K562 (cell line): ENCODE measurements around the gene TM4SF18. TPM values are rescaled to one million over a fixed set of nuclear protein-coding genes. Genes with fewer than 3 reads are reported as not detected.

Experiments
- ATAC-seq: fragments of 200-7000 bp; cut with Tn5 transposase; 3 replicates; pipeline ENCODE4 v1.9.1; 2020; ENCODE audit warnings: moderate library complexity
- BruUV-seq: library from RNA; stranded (reverse); fragments of 400-500 nt; replicated peaks from 2 replicates; lab custom pipeline; 2021; lab: Mats Ljungman, UMichigan
- CTCF ChIA-PET: fragments of 300-600 bp; formaldehyde crosslinking; extraction: SDS; loops from one replicate; lab custom pipeline; 2021; ENCODE audit warnings: low intra/inter-chr PET ratio; lab: Yijun Ruan, JAX
- POLR2A ChIA-PET: fragments of 300-600, 350-650 bp; sonication (Branson Sonifier 250); formaldehyde crosslinking; extraction: SDS; loops from one replicate; lab custom pipeline; 2021; ENCODE audit warnings: antibody characterized with exemption, inconsistent platforms; lab: Yijun Ruan, JAX
- DNase-seq, 4 experiments: peaks; one replicate each; pipeline versions ENCODE4 v3.0.0 to v3.0.0-alpha.2; 2011 to 2018; ENCODE audit warnings: low spot score in 3 of 4, mixed read lengths in 3 of 4; ENCODE audit errors: extremely low read depth in 1 of 4
- FAIRE-seq: peaks from 2 replicates; lab custom pipeline; 2011; peaks lifted over from hg19 to GRCh38; lab: Jason Lieb, UNC
- H2AFZ ChIP-seq: 2 replicates; pipeline ENCODE4 v1.6.0; 2011; ENCODE audit warnings: low read depth, low read length, control low read depth, inconsistent platforms
- H3K27ac ChIP-seq: fragments of 200-600 bp; 3 replicates; pipeline ENCODE4 v1.8.0; 2011; ENCODE audit warnings: low read depth, mild to moderate bottlenecking, control low read depth, inconsistent platforms, low read length, moderate library complexity, mixed read lengths; ENCODE audit errors: extremely low read depth
- H3K27me3 ChIP-seq, 2 experiments: fragments of 300-600 bp in 1 of 2; 2 replicates in 1 of 2; 3 replicates in 1 of 2; pipeline versions ENCODE4 v1.6.0 to v1.8.0; 2011; ENCODE audit warnings: inconsistent platforms in 2 of 2, low read length in 2 of 2, mild to moderate bottlenecking in 1 of 2, mixed read lengths in 1 of 2, moderate library complexity in 1 of 2; ENCODE audit not compliant: control insufficient read depth in 2 of 2, insufficient read depth in 2 of 2
- H3K36me3 ChIP-seq: fragments of 300-600 bp; 3 replicates; pipeline ENCODE4 v1.8.0; 2011; ENCODE audit warnings: mild to moderate bottlenecking, low read length, inconsistent platforms; ENCODE audit not compliant: control insufficient read depth, insufficient read depth
- H3K4me1 ChIP-seq, 2 experiments: fragments of 200-600 bp in 1 of 2; replicated peaks in 1 of 2; 2 replicates in 1 of 2; 3 replicates in 1 of 2; pipeline versions ENCODE4 v1.5.1 to v1.8.0; 2011; ENCODE audit warnings: inconsistent platforms in 2 of 2, low read length in 2 of 2, mild to moderate bottlenecking in 1 of 2, mixed read lengths in 1 of 2, moderate library complexity in 1 of 2; ENCODE audit not compliant: control insufficient read depth in 2 of 2, insufficient read depth in 2 of 2
- H3K4me2 ChIP-seq: 2 replicates; pipeline ENCODE4 v1.6.1; 2011; ENCODE audit warnings: low read length, control low read depth, inconsistent platforms, mixed read lengths; ENCODE audit not compliant: insufficient read depth
- H3K4me3 ChIP-seq: fragments of 200-600 bp; sonication (generic), shearing (Covaris generic); 2 replicates; pipeline ENCODE4 v1.5.1; 2016; ENCODE audit warnings: control low read depth, inconsistent platforms
- H3K79me2 ChIP-seq: fragments of 200-600 bp; 3 replicates; pipeline ENCODE4 v1.8.0; 2011; ENCODE audit warnings: low read length, inconsistent platforms; ENCODE audit not compliant: control insufficient read depth, insufficient read depth
- H3K9ac ChIP-seq, 2 experiments: 2 replicates each; pipeline versions ENCODE4 v1.6.0 to v1.6.1; 2011; ENCODE audit warnings: low read depth in 2 of 2, low read length in 2 of 2, control low read depth in 1 of 2, inconsistent platforms in 1 of 2, mild to moderate bottlenecking in 1 of 2, mixed read lengths in 1 of 2; ENCODE audit not compliant: insufficient read depth in 1 of 2
- H3K9me1 ChIP-seq: one replicate; pipeline ENCODE4 v1.6.0; 2011; ENCODE audit warnings: inconsistent platforms, mild to moderate bottlenecking, low read length, moderate library complexity; ENCODE audit not compliant: control insufficient read depth, insufficient read depth
- H3K9me3 ChIP-seq: replicated peaks from 2 replicates; pipeline ENCODE4 v1.5.1; 2011; ENCODE audit warnings: low read depth, low read length, inconsistent platforms; ENCODE audit not compliant: control insufficient read depth, insufficient read depth
- H4K20me1 ChIP-seq: replicated peaks from 2 replicates; pipeline ENCODE4 v1.6.1; 2011; ENCODE audit warnings: low read length, inconsistent platforms, mixed read lengths; ENCODE audit not compliant: control insufficient read depth, insufficient read depth
- MTA2 ChIP-seq: fragments of 450-650 bp; IDR thresholded peaks from 2 replicates; pipeline ENCODE4 v1.6.1; 2016; ENCODE audit warnings: low read depth
- TEAD2 ChIP-seq: fragments of 450-650 bp; IDR thresholded peaks from 2 replicates; pipeline ENCODE4 v1.6.1; 2016; ENCODE audit warnings: missing genetic modification characterization, control low read depth, missing compliant biosample characterization
- ZFPM2 ChIP-seq: fragments of 250-450 bp; sonication (Bioruptor Pico); IDR thresholded peaks from 2 replicates; pipeline ENCODE4 v1.5.1; 2022; ENCODE audit warnings: mild to moderate bottlenecking
- ZNF121 ChIP-seq: sonication (generic); formaldehyde crosslinking; conservative IDR thresholded peaks from 2 replicates; pipeline ENCODE4 v1.8.0; 2022; ENCODE audit warnings: missing genetic modification reagents
- ZNF445 ChIP-seq: fragments of 250-450 bp; sonication (Bioruptor Pico); IDR thresholded peaks from 2 replicates; pipeline ENCODE4 v1.4.0; 2020; ENCODE audit warnings: low read depth, mild to moderate bottlenecking, moderate library complexity
- ZNF696 ChIP-seq: fragments of 250-450 bp; sonication (Bioruptor Pico); conservative IDR thresholded peaks from 2 replicates; pipeline ENCODE4 v1.4.0; 2020; ENCODE audit warnings: mild to moderate bottlenecking, moderate library complexity
- WGBS: fragments of 100-300 bp; shearing (Covaris generic); methylation state at CpG from one replicate; pipeline ENCODE4 v1.1.6; 2016; ENCODE audit warnings: low coverage, mixed read lengths; ENCODE audit not compliant: insufficient coverage; ENCODE audit errors: missing lambda C conversion rate; 5-methylcytosine and 5-hydroxymethylcytosine counted together
- in situ Hi-C: fragments of 300-500 bp; cut with MboI; formaldehyde crosslinking; loops from 4 replicates; pipeline ENCODE4 v1.15.0; 2018; ENCODE audit warnings: inconsistent platforms, mixed read lengths
- intact Hi-C: fragments of 100-400 bp; cut with micrococcal nuclease; formaldehyde crosslinking; loops from 2 replicates; pipeline ENCODE4 v1.14.2; 2022
- polyA plus RNA-seq, 8 experiments: library from polyadenylated mRNA; depleted of rRNA in 4 of 8; stranded (reverse) in 5 of 8; unstranded in 3 of 8; fragments of >200 nt; fragmentation: Nextera tagmentation in 2 of 8; fragmentation: Illumina TruSeq in 1 of 8; extraction: Ambion mirVana in 2 of 8; extraction: Trizol in 1 of 8; gene quantifications; 2 replicates each; pipeline versions ENCODE4 v1.2.1 to v1.2.3, GENCODE V29; 2011 to 2014; ENCODE audit warnings: inconsistent platforms in 1 of 8, missing spikeins in 1 of 8
- total RNA-seq, 7 experiments: library from RNA; depleted of rRNA in 6 of 7; stranded (reverse); fragments of >200 nt in 6 of 7; fragmentation: Illumina TruSeq in 2 of 7; extraction: Trizol in 2 of 7; gene quantifications; 2 replicates each; pipeline versions ENCODE4 v1.2.1 to v1.2.3, GENCODE V29; 2011 to 2021; ENCODE audit warnings: low replicate concordance in 1 of 7
- TF ChIP-seq, protein P1 (sequence below): IDR thresholded peaks from 2 replicates; pipeline ENCODE4 v1.6.1; 2014; ENCODE audit warnings: antibody characterized with exemption
- TF ChIP-seq, protein P2 (sequence below): fragments of 200-800 bp; sonication (Bioruptor generic); IDR thresholded peaks from 2 replicates; pipeline ENCODE4 v1.6.1; 2016; ENCODE audit warnings: missing genetic modification characterization, missing compliant biosample characterization

The TM4SF18 gene
- total and polyA plus RNA-seq, 9 of the 15 experiments (the other 6 are each of a cell fraction or from before 2014, with no cell fraction given), result not detected

GRCh38 chr3:149321640-149322039, 11.8 kb downstream of the TM4SF18 start:
- H3K9me1 ChIP-seq, result no peaks in the 10 kb centered on the region
- H3K27ac ChIP-seq, result no peak overlapping the region
- no peak overlapping the region for H3K9ac ChIP-seq
- H4K20me1 ChIP-seq, result no peaks in the 10 kb centered on the region
- CTCF ChIA-PET, result no interaction called here
- no peak overlapping the region for H3K4me3 ChIP-seq
- H3K9me3 ChIP-seq, result no peaks in the 10 kb centered on the region
- ATAC-seq (no peak), FAIRE-seq (no peak), DNase-seq (no peak)
- WGBS, result 0% methylated on average over 2 of the region's 2 CpGs
- no TSS peak for BruUV-seq
- in situ Hi-C loops (no loop called here), intact Hi-C loops (no loop called here)
- no peaks in the 10 kb centered on the region for H3K4me1 ChIP-seq
- no peak overlapping the region for H3K4me2 ChIP-seq
- POLR2A ChIA-PET, result no interaction called here
- H3K79me2 ChIP-seq, result no peaks in the 10 kb centered on the region
- H3K36me3 ChIP-seq, result no peaks in the 10 kb centered on the region
- H2AFZ ChIP-seq, result no peak overlapping the region
- TF ChIP-seq, protein P1, sequence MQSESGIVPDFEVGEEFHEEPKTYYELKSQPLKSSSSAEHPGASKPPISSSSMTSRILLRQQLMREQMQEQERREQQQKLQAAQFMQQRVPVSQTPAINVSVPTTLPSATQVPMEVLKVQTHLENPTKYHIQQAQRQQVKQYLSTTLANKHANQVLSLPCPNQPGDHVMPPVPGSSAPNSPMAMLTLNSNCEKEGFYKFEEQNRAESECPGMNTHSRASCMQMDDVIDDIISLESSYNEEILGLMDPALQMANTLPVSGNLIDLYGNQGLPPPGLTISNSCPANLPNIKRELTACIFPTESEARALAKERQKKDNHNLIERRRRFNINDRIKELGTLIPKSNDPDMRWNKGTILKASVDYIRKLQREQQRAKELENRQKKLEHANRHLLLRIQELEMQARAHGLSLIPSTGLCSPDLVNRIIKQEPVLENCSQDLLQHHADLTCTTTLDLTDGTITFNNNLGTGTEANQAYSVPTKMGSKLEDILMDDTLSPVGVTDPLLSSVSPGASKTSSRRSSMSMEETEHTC, result no peak
- TF ChIP-seq, protein P2, sequence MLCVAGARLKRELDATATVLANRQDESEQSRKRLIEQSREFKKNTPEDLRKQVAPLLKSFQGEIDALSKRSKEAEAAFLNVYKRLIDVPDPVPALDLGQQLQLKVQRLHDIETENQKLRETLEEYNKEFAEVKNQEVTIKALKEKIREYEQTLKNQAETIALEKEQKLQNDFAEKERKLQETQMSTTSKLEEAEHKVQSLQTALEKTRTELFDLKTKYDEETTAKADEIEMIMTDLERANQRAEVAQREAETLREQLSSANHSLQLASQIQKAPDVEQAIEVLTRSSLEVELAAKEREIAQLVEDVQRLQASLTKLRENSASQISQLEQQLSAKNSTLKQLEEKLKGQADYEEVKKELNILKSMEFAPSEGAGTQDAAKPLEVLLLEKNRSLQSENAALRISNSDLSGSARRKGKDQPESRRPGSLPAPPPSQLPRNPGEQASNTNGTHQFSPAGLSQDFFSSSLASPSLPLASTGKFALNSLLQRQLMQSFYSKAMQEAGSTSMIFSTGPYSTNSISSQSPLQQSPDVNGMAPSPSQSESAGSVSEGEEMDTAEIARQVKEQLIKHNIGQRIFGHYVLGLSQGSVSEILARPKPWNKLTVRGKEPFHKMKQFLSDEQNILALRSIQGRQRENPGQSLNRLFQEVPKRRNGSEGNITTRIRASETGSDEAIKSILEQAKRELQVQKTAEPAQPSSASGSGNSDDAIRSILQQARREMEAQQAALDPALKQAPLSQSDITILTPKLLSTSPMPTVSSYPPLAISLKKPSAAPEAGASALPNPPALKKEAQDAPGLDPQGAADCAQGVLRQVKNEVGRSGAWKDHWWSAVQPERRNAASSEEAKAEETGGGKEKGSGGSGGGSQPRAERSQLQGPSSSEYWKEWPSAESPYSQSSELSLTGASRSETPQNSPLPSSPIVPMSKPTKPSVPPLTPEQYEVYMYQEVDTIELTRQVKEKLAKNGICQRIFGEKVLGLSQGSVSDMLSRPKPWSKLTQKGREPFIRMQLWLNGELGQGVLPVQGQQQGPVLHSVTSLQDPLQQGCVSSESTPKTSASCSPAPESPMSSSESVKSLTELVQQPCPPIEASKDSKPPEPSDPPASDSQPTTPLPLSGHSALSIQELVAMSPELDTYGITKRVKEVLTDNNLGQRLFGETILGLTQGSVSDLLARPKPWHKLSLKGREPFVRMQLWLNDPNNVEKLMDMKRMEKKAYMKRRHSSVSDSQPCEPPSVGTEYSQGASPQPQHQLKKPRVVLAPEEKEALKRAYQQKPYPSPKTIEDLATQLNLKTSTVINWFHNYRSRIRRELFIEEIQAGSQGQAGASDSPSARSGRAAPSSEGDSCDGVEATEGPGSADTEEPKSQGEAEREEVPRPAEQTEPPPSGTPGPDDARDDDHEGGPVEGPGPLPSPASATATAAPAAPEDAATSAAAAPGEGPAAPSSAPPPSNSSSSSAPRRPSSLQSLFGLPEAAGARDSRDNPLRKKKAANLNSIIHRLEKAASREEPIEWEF (CRISPR knock-in tag), result no peak
- TF ChIP-seq ZNF696 (CRISPR knock-in tag) (no peak), ZFPM2 (CRISPR knock-in tag) (no peak), TEAD2 (tag) (no peak), ZNF121 (CRISPR knock-in tag) (no peak), ZNF445 (CRISPR knock-in tag) (no peak), MTA2 (no peak)
- TF ChIP-seq, all 486 proteins: peak for 0
- H3K27me3 ChIP-seq, result no peaks in the 10 kb centered on the region; a peak in 1 of 5 replicates
